Activated T-cell treated with anti-CD3 and anti-CD28 coated beads for 48 hours (primary cell): ENCODE results near the gene SARDH.
"Not testable (repeated sequence)": the region's sequence is repeated elsewhere in the genome, so short reads cannot be mapped to it uniquely, and the experiment has no call there.

Source experiments
- DNase-seq: peaks from one replicate; pipeline ENCODE4 v3.0.0-alpha.2; 2020; ENCODE audit warnings: low read depth

Gene SARDH

DNA sequence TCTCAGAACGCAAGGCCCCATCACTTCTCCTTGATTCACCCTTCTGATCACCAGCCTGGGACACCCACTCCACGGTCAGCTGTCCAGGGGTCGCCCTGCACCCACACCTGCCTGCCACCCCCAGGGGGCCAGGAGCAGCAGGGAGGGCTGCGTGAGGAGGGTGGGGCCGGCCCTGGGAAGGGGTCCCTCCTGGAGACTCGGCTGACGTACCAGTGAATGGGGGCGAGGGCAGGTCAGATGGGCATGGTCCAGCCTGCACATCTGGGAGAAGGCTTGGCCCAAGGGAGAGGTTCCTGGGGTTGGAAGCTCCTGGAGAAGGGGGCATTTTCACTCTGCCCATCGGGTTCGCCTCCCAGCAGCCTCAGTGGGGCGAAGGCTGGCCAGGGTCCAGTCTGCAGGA is 21.8 kb upstream of the SARDH start:
- DNase-seq: no peak

DNA sequence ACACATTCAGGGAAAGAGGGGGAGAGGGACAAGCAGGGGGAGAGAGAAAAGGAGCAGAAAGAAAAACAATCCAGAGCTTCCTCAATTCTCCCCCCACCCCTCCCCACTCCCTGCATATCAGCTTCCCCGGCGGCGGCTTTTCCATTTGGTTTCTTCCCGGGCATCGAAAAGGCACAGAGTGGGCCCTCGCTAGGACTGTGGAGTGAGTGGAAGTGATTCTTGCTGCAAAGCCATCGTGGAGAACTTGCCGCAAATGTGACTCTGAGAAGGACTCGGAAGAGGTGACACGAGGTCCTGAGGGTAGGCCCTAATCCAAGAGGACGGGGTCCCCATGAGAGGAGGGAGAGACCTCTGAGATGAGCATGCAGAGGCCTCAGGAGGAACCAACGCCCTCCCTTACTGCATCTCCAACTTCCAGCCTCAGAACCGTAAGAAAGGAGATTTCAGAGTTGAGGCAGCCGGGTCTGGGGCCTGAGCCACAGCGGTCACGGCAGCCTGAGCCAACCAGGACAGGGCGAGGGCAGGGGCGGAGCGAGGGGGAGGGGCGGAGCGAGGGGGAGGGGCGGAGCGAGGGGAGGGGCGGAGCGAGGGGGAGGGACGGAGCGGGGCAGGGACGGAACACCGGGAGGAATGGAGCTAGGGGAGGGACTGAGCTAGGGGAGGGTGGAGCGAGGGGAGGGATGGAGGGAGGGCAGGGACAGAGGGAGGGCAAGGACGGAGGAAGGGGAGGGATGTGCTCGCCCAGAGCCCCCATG is 21.2 kb upstream of the SARDH start:
- DNase-seq: no peak

DNA sequence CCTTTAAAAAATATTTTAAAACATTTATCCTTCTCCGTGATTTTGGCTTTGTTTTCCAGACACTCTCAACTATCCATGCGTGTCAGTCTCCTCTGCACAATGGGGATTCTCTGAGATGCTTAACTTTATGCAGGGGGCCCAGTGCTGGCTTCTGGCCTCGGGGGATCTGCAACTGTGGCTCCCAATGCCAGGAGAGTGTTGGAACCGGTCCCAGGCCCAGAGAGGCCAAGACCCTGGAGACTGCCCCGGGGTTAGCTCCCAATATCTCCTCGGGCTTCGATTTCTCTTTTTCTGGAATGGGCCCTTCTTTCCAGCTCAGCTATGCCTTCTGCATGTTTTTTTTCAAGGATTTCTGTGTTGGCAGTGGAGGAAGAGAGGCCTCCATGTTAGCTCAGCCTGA is 20.1 kb upstream of the SARDH start:
- DNase-seq: no peak

DNA sequence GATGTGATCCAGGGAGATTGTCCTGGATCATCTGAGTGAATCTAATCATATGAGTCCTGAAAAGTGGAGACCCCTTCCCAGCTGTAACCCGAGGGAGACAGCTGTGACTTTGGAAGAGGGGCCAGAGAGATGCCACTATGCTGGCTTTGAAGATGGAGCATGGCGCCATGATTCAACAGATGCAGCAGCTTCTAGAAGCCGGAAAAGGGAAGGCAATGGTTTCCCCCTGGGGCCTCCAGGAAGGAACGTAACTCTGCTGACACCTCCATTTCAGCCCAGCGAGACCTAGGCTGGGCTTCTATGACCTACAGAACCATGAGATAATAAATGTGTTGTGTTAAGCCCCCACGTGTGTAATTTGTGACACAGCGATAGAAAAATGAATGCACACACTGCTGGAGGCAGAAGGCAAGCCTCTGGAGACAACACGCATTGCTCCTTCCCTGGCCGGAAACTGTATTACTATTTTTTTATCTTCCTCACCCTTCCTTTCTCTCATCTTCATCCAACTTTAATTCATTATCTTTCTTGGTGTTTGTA is 16.6 kb upstream of the SARDH start:
- no peak for DNase-seq

DNA sequence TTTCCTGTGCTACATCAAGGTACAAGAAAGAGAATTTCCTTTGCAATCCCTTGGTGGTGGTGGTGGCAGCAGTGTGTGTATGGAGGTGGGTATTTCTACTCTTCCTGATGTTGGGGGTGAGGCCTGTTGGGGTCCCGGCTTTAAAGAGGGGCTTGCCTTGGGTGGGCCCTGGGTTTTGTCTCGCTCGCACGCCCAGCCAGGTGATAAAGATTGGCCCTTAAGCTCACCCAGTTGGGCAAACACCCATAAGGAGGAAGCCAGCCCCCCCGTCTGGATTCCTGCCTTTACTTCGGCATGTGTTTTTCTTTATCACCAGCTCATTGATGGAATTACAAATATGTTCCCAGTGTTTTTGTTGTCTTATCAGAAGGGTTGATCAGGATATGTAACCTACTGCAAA is 16.0 kb upstream of the SARDH start:
- DNase-seq: no peak

DNA sequence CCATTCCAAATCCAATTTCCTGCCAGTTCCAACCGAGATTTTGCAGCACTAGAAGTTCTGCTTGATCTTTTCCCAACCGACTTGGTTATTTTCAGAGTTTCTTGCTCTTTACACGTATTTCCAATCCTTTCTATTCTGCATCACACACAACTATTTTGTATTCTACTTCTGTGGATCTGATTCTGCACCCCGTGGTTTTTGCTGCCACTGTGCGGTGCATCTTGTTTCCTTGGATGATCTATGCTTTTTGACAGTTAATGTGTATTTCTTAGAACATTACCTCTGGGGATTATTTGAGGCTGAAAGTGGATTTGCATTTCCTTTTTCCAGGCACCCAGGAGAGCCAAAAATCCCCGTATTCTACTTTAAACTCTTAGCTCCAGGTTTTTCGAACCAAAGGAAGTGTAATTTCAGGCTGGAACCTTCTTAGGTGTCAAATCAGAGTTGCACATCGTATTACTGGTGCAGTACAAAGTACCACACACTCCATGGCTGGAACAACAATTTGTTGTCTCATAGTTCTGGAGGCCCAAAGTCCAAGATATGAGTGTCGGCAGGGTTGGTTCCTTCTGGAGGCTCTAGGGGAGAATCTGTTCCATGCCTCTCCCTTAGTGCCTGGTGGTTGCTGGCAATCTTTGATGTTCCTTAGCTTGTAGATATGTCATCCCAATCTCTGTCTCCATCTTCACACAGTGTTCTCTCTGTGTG is 14.7 kb upstream of the SARDH start:
- no peak for DNase-seq

DNA sequence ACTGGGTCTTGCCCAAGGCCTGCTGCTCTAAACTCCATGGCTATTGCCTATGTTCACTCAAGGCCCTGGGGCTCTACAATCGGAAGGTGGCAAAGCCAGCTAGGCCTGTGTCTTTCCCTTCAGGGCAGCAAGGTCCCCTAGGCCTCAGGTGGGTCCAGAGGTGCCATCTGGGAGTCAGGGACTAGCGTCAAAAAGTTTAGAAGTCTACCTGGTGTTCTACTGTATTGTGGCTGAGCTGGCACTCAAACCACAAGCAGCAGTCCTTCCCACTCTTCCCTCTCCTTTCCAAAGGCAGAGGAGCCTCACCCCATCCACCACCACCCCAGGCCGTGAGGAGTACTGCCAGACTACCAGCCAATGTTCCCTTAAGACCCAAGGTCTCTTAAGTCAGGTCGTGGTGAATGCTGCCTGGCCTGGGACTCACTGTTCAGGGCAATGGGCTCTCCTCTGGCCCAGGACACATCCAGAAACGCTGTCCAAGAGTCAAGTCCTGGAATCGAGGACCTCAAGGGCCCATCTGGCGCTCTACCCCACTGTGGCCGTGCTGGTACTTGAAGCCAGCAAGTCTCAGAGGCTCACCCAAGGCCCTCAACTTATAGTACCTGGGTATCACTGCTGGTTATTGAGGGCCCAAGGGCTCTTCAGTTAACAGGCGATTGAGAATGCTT is 13.0 kb upstream of the SARDH start:
- DNase-seq: no peak

DNA sequence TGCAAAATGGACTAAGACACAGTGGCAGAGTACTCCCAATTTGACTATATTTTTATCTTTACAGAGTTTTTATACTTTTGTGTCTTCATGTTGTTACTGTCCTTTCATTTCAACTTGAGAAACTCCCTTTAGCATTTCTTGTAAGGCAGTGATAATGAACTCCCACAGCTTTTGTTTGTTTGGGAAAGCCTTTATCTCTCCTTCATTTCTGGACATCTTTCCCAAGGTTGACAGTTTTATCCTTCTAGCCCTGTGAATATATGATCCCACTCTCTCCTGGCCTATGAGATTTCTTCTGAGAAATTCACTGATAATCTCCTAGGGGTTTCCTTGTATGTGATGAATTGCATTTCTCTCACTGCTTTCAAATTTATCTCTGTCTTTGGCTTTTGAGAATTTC is 9.2 kb upstream of the SARDH start:
- no peak for DNase-seq

DNA sequence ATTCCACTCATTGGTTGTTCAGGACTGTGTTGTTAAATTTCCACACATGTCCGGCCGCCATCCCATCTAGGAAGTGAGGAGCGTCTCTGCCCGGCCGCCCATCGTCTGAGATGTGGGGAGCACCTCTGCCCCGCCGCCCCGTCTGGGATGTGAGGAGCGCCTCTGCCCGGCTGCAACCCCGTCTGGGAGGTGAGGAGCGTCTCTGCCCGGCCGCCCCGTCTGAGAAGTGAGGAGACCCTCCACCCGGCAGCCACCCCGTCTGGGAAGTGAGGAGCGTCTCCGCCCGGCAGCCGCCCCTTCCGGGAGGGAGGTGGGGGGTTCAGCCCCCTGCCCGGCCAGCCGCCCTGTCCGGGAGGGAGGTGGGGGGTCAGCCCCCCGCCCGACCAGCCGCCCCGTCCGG is 6.4 kb upstream of the SARDH start:
- not testable (repeated sequence) for DNase-seq

DNA sequence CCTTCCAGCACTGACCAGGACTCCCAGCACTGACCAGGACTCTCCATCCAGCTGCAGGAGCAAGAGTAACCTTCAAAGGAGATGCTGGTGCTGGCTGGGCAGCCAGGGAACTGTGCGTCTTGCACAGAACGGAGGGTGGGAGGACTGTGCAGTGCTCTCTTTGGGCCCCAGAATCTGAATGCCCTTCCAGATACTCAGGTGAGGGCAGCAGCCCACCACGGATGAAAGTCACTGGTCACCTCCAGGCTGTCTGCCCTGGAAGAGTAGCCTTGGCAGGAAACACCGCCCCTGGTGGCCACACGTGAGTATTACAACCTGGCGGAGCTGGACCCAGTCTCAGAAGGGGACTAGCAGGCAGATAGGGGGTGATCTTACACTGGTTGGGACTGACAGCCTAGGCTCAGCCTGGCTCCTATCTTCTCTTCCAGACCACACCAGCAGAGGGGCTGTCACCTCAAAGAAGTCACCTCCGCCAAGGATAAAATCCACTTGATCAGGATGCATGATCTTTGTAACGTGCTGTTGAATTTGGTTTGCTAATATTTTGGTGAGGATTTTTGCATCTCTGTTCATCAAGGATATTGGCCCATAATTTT is 4.8 kb upstream of the SARDH start:
- peak; percentile 60 for DNase-seq

DNA sequence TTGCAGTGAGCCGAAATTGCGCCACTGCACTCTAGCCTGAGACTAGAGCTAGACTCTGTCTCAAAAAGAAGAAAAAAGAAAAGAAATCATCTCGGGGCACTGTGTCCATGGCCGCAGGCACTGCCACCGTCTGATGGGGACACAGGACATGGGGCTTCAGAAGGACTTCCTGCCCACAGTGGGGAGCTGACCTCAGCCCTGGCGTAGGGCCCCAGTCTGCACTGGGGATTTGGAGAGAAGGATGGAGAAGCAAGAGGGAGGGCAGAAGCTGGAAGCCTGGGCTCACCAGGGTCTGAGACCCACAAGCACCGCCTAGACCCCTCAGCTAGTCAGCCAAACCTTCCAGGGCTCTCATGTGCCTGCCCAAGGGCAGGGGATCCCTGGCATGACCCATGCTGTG is 4.1 kb upstream of the SARDH start:
- no peak for DNase-seq

DNA sequence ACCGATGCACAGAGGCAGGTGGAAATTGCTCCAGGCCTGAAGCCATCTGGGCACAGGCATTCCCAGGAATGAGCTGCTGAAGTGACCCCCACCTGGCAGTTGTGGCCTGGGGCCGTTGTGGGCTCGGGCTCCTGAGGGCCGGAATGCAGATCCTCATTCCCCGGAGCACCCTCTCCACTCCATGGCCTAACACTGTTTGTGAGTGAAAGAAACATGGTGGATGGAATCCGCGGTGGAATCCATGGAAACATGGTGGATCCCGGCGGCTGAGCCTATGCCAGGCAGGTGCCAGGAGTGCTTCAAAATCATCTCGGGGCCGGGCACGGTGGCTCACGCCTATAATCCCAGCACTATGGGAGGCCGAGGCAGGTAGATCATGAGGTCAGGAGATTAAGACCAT is 3.6 kb upstream of the SARDH start:
- no peak for DNase-seq

DNA sequence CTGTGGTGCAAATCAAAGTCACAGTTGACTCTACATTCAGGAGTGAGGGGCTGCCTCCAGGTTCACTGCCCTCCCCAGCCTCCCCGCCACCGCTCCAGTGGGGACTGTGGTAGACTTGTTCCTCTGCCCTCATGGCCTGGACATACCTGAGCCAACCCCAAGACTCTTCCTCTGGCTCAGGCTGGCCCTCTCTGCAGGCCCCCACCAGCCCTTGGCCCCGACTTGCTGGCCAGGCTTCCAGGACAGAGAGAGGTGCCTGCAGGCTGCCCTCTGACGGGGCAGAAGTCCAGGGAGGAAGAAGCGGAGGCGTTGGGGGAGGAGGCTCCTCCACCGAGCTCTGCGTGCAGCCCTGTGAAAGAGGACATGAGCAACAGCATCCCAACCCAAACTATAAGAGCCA is 2.8 kb upstream of the SARDH start:
- DNase-seq: no peak

DNA sequence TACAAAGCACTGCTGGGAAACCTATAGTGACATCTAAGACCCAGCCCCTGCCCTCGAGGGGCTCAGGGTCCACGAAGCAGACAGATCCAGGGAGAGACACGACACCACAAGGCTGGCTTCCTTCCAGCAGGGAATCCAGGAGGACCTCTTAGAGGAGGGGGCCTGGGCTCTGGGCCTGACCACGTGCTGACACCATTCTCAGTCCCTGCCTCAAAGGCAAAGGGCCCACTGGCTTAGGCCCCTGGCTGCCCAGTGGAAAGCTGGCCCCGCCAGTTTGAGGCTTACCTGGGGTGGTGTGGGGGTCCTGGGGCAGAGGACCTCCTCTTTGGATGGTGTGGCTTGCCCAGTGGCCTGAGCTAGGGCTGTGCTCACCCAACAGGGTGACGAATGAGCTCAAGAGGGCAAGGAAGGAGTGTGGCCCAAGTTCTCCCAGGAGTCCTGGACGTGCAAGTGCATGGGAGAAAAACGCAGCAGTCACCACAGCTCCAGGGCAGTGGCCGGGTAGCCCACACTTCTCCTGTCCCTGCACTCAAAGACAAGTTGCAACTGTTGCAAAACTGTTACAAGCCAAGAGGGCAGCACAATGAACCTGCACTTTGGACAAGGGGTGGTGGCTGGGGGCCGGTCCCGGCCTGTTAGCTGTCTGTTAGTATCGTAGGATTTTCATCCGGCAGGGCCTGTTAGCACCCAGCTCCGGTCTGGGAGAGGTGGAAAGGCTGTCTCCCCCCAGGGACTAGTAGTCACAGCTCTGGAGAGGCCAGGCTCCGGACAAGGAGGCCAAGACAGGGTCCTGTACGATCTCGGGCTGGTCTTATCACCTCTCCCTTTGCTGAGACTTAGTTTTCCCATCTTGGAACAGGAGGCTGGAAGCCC is 1.5 kb upstream of the SARDH start:
- DNase-seq: no peak

DNA sequence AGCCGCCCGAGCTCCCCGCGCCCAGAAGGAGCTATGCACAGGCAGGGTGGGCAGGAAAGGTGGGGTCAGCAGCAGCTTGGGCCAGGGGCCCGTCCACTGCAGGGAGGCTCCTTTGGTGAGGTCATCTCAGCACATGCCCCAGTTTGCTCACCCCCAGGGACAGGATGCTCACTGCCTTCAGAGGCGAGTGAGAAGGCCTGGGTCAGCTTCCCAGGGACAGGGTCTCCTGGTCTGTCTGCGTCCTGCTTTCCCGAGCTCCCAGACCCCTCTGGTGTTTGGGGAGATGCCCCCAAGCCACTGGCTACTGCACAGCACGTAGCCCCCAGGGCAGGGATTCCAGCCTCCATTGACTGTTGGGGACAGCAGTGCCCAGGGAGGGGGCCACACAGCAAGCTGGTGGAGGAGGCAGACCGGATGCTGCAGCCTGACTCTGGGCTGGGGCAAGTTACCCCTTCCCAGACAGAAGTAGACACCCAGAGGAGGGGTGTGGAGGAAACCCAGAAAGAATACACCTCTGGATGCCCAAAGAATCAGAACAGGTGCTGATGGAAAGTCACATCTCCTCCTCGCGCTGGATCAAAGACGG is 581 bp upstream of the SARDH start:
- DNase-seq: no peak

DNA sequence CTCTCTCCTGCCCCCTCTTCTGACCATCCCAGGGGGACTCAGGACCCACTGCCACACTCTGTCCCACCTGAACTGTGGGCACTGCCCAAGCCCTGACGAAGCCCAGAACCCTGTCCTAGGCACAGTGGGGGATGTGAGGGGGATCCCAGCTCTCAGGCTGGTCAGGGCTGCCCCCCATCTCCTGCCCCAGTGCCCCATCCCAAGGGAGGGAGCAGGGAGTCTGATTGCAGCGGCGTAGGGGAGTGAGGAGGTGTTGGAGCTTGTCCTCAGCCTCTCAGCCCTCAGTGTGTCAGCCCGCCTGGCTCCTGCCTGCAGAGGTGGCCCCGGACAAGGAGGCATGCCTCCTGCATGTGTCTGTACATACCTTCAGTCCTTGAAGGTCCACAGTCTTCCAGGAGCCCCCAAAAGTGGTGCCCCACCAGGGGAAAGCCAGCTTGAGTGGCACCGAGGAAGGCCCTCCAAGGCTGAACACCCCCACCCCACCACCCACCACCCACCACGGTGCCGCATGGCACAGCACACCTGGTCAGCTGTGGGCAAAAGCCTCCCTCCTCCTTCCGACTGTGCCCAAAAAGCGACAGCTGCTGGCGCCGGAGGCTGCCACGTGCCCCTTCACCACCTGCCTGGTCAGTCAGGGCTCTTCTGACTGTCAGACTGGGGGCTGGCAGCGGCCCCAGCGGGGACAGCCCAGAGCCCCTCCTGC is 930 bp downstream of the SARDH start:
- DNase-seq: no peak

DNA sequence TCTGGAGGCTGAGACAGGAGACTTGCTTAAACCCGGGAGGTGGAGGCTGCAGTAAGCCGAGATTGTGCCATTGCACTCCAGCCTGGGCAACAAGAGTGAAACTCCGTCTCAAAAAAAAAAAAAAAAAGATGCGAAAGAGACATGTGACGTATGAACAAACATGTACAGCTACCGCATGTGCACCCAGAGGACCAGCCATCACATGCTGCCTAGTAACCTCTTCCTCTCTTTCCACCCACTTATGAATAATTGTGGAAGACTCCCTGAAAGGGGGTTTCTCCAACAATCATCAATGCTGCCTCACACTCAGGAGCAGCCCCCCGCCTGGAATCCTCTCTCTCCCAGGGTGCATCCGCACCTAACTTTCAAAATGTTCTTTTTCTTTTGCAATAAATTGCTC is 2.2 kb downstream of the SARDH start:
- no peak for DNase-seq

DNA sequence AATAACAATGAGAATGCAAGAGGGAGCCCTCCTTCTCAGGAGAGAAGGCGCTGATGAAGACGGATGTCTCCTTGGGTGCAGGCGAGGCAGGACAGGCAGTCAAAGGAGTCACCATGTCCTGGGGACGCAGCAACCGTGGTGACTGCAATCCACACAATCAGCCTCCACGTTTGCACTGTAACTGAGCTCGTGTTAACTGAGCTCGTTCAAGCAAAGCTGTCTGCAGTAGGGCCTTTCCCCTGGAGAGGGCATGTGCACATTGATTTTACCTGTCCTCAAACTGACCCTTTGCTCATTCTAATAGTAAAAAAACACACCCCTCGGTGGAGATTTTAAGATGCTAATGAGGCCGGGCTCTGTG is 2.8 kb downstream of the SARDH start:
- DNase-seq: no peak

DNA sequence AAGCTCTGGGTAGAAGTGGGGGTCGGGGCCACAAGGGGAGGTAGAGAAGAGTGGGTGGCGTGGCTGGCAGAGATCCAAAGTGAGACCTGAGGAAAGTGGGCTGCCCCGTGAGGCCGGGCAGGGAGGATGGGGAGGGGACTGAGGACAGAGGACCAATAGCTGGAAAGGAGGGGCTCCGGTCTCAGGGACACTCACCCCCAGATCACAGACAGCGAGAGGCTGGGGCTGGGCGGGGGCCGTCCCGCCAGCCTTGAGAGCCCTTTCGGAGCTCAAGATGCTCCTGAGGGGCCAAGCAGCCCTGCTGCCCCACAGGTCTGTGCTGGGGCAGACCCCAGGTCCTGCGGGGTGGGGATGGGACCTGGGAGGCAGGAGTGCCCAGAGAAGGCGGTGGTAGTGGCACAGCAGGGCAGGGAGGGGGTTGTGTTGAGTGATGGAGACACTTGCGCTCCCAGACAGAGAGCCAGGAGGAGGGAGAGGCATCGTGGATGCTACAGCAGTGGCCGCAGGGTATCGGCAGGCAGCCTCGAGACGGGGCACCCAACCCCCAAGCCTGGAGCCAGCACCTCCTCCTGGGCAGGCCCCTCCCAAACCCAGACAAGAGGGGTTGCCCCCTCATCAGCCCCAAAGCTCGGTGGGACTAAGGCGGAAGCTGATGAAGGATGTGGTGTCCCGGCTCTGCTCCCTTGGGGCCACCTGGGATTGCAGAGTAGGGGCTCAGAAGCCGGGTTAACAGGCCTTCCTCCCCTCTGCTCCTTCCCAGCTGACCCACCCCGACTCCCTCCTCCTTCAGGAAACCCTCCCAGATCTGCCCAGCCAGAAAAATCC is 3.4 kb downstream of the SARDH start:
- no peak for DNase-seq
